Neural progenitor cell (in vitro differentiated cells): ENCODE measurements around the gene CRTC1.

Experiments used
- EZH2 ChIP-seq: fragments of 200-600 bp; sonication (generic); IDR thresholded peaks from 2 replicates; pipeline ENCODE4 v1.6.1; 2017; ENCODE audit warnings: antibody characterized with exemption, mild to moderate bottlenecking, moderate library complexity
- EZH2phosphoT487 ChIP-seq: fragments of 200-600 bp; sonication (generic); IDR thresholded peaks from 2 replicates; pipeline ENCODE4 v1.6.1; 2017; ENCODE audit warnings: antibody characterized with exemption
- TF ChIP-seq, protein P1 (sequence below): fragments of 200-600 bp; sonication (generic); IDR thresholded peaks from 2 replicates; pipeline ENCODE4 v1.5.1; 2017; ENCODE audit warnings: antibody characterized with exemption, mild to moderate bottlenecking

DNA sequence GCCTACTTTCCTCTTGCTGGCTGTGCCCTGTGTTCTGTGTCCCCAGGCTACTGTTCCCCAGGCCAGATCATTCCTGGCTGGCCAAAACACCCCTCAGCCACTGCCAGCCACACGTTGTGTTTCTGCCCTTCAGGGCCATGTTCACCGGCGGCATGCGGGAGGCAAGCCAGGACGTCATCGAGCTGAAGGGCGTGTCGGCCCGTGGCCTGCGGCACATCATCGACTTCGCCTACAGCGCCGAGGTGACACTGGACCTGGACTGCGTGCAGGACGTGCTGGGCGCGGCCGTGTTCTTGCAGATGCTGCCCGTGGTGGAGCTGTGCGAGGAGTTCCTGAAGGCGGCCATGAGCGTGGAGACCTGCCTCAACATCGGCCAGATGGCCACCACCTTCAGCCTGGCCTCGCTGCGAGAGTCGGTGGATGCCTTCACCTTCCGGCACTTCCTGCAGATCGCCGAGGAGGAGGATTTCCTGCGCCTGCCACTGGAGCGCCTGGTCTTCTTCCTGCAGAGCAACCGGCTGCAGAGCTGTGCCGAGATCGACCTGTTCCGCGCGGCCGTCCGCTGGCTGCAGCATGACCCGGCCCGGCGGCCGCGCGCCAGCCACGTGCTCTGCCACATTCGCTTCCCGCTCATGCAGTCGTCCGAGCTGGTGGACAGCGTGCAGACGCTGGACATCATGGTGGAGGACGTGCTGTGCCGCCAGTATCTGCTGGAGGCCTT, 15.8 kb upstream of the CRTC1 start:
- TF ChIP-seq, protein P1, sequence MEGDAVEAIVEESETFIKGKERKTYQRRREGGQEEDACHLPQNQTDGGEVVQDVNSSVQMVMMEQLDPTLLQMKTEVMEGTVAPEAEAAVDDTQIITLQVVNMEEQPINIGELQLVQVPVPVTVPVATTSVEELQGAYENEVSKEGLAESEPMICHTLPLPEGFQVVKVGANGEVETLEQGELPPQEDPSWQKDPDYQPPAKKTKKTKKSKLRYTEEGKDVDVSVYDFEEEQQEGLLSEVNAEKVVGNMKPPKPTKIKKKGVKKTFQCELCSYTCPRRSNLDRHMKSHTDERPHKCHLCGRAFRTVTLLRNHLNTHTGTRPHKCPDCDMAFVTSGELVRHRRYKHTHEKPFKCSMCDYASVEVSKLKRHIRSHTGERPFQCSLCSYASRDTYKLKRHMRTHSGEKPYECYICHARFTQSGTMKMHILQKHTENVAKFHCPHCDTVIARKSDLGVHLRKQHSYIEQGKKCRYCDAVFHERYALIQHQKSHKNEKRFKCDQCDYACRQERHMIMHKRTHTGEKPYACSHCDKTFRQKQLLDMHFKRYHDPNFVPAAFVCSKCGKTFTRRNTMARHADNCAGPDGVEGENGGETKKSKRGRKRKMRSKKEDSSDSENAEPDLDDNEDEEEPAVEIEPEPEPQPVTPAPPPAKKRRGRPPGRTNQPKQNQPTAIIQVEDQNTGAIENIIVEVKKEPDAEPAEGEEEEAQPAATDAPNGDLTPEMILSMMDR, result no peak
- TF ChIP-seq EZH2 (no peak), EZH2phosphoT487 (no peak)
